ENCODE measurements around the gene BRIP1. TPM values are rescaled to one million over a fixed set of nuclear protein-coding genes. Genes with fewer than 3 reads are reported as not detected.

Gene BRIP1
- total and polyA plus RNA-seq, 9 of the 15 experiments (the other 6 are each of a cell fraction or from before 2014, with no cell fraction given), result 2.4 to 17.5 (median 11.2) TPM

- TF ChIP-seq ZNF551 (CRISPR knock-in tag; IDR thresholded peaks at IDR 0.05) (no peak), MEF2A (IDR thresholded peaks at IDR 0.05; ENCODE audit: control insufficient read depth, low read depth, low read length) (no peak), ZNF274 (IDR thresholded peaks at IDR 0.05; ENCODE audit: borderline replicate concordance, low read depth, low read length) (no peak), OTX1 (CRISPR knock-in tag; IDR thresholded peaks at IDR 0.05) (no peak), HSF4 (CRISPR knock-in tag; IDR thresholded peaks at IDR 0.05; ENCODE audit: borderline replicate concordance) (no peak)
These were observed 161.3 kb downstream of the BRIP1 start (continued) for GRCh38 chr17:61701978-61702377.

- Histone ChIP-seq H3K79me2 (ENCODE audit: control insufficient read depth, insufficient read depth, low read length) (no peaks in the 10 kb centered on the region), H3K36me3 (ENCODE audit: control insufficient read depth, insufficient read depth, low read length) (no peaks in the 10 kb centered on the region), H3K9me3 (replicated peaks; ENCODE audit: control insufficient read depth, insufficient read depth, low read depth, low read length) (0 out of 2 replicates have a peak, but pooled peaks cover 5% of the 10 kb centered on the region), H3K27ac (ENCODE audit: extremely low read depth, low read depth, low read length) (no peak overlapping the region), H3K9ac (ENCODE audit: insufficient read depth in 1 of 2, low read depth in 2 of 2, low read length in 2 of 2) (no peak overlapping the region), H3K4me1 (replicated peaks in 1 of 2; ENCODE audit: control insufficient read depth in 2 of 2, insufficient read depth in 2 of 2, low read length in 2 of 2) (no peaks in the 10 kb centered on the region), H3K9me1 (ENCODE audit: control insufficient read depth, insufficient read depth, low read length) (no peaks in the 10 kb centered on the region), H3K4me2 (ENCODE audit: insufficient read depth, low read length) (no peak overlapping the region), H2AFZ (ENCODE audit: low read depth, low read length) (no peak overlapping the region), H3K27me3 (ENCODE audit: control insufficient read depth in 2 of 2, insufficient read depth in 2 of 2, low read length in 2 of 2) (no peaks in the 10 kb centered on the region), H3K4me3 (no peak overlapping the region), H4K20me1 (replicated peaks; ENCODE audit: control insufficient read depth, insufficient read depth, low read length) (no peaks in the 10 kb centered on the region)
- in situ Hi-C loops (cut with MboI) (no loop called here), intact Hi-C loops (cut with micrococcal nuclease) (no loop called here)
- ATAC-seq, result no peak
- ChIA-PET POLR2A (interaction anchor here (1.2 kb wide), 1 partner anchor 12 kb away, joined by 5 read pairs; no protein-coding TSS in a partner anchor), CTCF (ENCODE audit: low intra/inter-chr PET ratio) (no interaction called here)
- 88% methylated on average over 1 of the region's 1 CpG for WGBS (ENCODE audit: insufficient coverage, low coverage, missing lambda C conversion rate)
- no peak for FAIRE-seq
- no peak for DNase-seq (ENCODE audit: extremely low read depth in 1 of 4, low spot score in 3 of 4)
- no TSS peak for BruUV-seq (replicated peaks)
- peak in 1 of 3 experiments; percentile 84; a peak in 2 of 6 replicates for TF ChIP-seq ZBTB11 (CRISPR knock-in tag; IDR thresholded peaks at IDR 0.05)
- TF ChIP-seq NR2F6 (CRISPR knock-in tag; IDR thresholded peaks at IDR 0.05), result no peak
These were observed 162.0 kb downstream of the BRIP1 start for GRCh38 chr17:61701334-61701733.
